OCI-LY1 (cell line): ENCODE measurements around the gene PTGIS.

Source experiments
- H2AFZ ChIP-seq: fragments of 200-600 bp; sonication (generic), shearing (Covaris generic); 2 replicates; pipeline ENCODE4 v1.6.0; 2014; ENCODE audit warnings: antibody characterized with exemption, mild to moderate bottlenecking, low read length
- H3F3A ChIP-seq: fragments of 200-600 bp; sonication (generic), shearing (Covaris generic); 2 replicates; pipeline ENCODE4 v1.6.0; 2014; ENCODE audit warnings: mild to moderate bottlenecking, antibody characterized with exemption, low read length, moderate library complexity; ENCODE audit not compliant: insufficient read depth
- H3K27ac ChIP-seq: fragments of 200-600 bp; sonication (generic); 2 replicates; pipeline ENCODE4 v1.5.1; 2014; ENCODE audit warnings: low read length, mixed run types, mild to moderate bottlenecking, low read depth; ENCODE audit not compliant: poor library complexity, severe bottlenecking
- H3K27me3 ChIP-seq: fragments of 200-600 bp; sonication (generic); 2 replicates; pipeline ENCODE4 v1.6.0; 2014; ENCODE audit warnings: antibody characterized with exemption, mild to moderate bottlenecking, low read length, moderate library complexity; ENCODE audit not compliant: insufficient read depth
- H3K36me3 ChIP-seq: fragments of 200-600 bp; sonication (generic); 2 replicates; pipeline ENCODE4 v1.6.1; 2014; ENCODE audit warnings: mild to moderate bottlenecking, antibody characterized with exemption, low read length, moderate library complexity, mixed read lengths; ENCODE audit not compliant: insufficient read depth
- H3K4me1 ChIP-seq: fragments of 200-600 bp; sonication (generic); 2 replicates; pipeline ENCODE4 v1.5.1; 2014; ENCODE audit warnings: mild to moderate bottlenecking, low read length, moderate library complexity; ENCODE audit not compliant: insufficient read depth, severe bottlenecking
- H3K4me2 ChIP-seq: fragments of 200-600 bp; sonication (generic), shearing (Covaris generic); 2 replicates; pipeline ENCODE4 v1.6.1; 2014; ENCODE audit warnings: low read length
- H3K4me3 ChIP-seq: fragments of 200-600 bp; sonication (generic); 2 replicates; pipeline ENCODE4 v1.5.1; 2014; ENCODE audit warnings: low read length, low read depth, mild to moderate bottlenecking, mixed read lengths; ENCODE audit not compliant: poor library complexity, severe bottlenecking
- H3K79me2 ChIP-seq: fragments of 200-600 bp; shearing (Covaris generic); 2 replicates; pipeline ENCODE4 v1.6.1; 2016; ENCODE audit warnings: mixed run types, low read length, mixed read lengths; ENCODE audit not compliant: insufficient read depth
- H3K9ac ChIP-seq: fragments of 200-600 bp; sonication (generic), shearing (Covaris generic); 2 replicates; pipeline ENCODE4 v1.6.1; 2014; ENCODE audit warnings: mild to moderate bottlenecking, low read length, mixed read lengths
- H3K9me2 ChIP-seq: fragments of 200-600 bp; sonication (generic), shearing (Covaris generic); 2 replicates; pipeline ENCODE4 v1.6.1; 2014; ENCODE audit warnings: low read depth, mild to moderate bottlenecking, low read length, mixed read lengths
- H3K9me3 ChIP-seq: fragments of 200-600 bp; shearing (Covaris generic); 2 replicates; pipeline ENCODE4 v1.6.1; 2014; ENCODE audit warnings: low read length, mixed read lengths
- H4K20me1 ChIP-seq: fragments of 200-600 bp; sonication (generic), shearing (Covaris generic); 2 replicates; pipeline ENCODE4 v1.6.0; 2016; ENCODE audit warnings: mild to moderate bottlenecking, low read length; ENCODE audit not compliant: insufficient read depth
- CTCF ChIP-seq: fragments of 200-600 bp; sonication (generic), shearing (Covaris generic); IDR thresholded peaks from 2 replicates; pipeline ENCODE4 v1.5.1; 2017; ENCODE audit warnings: mild to moderate bottlenecking, antibody characterized with exemption, low read length, moderate library complexity, mixed read lengths
- EZH2 ChIP-seq: fragments of 200-600 bp; sonication (generic), shearing (Covaris generic); IDR thresholded peaks from 2 replicates; pipeline ENCODE4 v1.8.0; 2017; ENCODE audit warnings: borderline replicate concordance, mixed run types, mild to moderate bottlenecking, antibody characterized with exemption, low read length, moderate library complexity, mixed read lengths

Gene PTGIS

GRCh38 chr20:49508435-49509199 is 59.3 kb downstream of the PTGIS start:
- Histone ChIP-seq H3K36me3 (no peaks in the 10 kb centered on the region), H3F3A (no peaks in the 10 kb centered on the region), H3K79me2 (no peaks in the 10 kb centered on the region), H3K4me1 (no peaks in the 10 kb centered on the region), H3K27me3 (peaks cover 6% of the 10 kb centered on the region; the same call in 1 of the 2 replicates), H3K4me2 (no peak overlapping the region), H3K9me3 (no peaks in the 10 kb centered on the region), H3K9ac (no peak overlapping the region), H3K27ac (no peak overlapping the region), H4K20me1 (no peaks in the 10 kb centered on the region), H3K4me3 (no peak overlapping the region), H3K9me2 (no peaks in the 10 kb centered on the region), H2AFZ (no peak overlapping the region)
- TF ChIP-seq EZH2: no peak
- TF ChIP-seq CTCF: peak; percentile 71; the same call in 1 of the 2 replicates

- H3K79me2 ChIP-seq: no peaks in the 10 kb centered on the region
- H3K4me3 ChIP-seq: no peak overlapping the region
- H3K36me3 ChIP-seq: no peaks in the 10 kb centered on the region
- no peaks in the 10 kb centered on the region for H3K9me2 ChIP-seq
- H3F3A ChIP-seq: no peaks in the 10 kb centered on the region
- peaks cover 3% of the 10 kb centered on the region; the same call in 1 of the 2 replicates for H3K27me3 ChIP-seq
- no peaks in the 10 kb centered on the region for H4K20me1 ChIP-seq
- no peak overlapping the region for H2AFZ ChIP-seq
- H3K27ac ChIP-seq: no peak overlapping the region
- H3K9ac ChIP-seq: no peak overlapping the region
- H3K9me3 ChIP-seq: no peaks in the 10 kb centered on the region
- H3K4me1 ChIP-seq: no peaks in the 10 kb centered on the region
- no peak overlapping the region for H3K4me2 ChIP-seq
- TF ChIP-seq EZH2: no peak
- no peak for TF ChIP-seq CTCF
These were observed 60.0 kb downstream of the PTGIS start for GRCh38 chr20:49507741-49508434.

- no peaks in the 10 kb centered on the region for H3K9me3 ChIP-seq
- H3K9me2 ChIP-seq: no peaks in the 10 kb centered on the region
- no peak overlapping the region for H3K4me2 ChIP-seq
- no peaks in the 10 kb centered on the region for H3K4me1 ChIP-seq
- H3K79me2 ChIP-seq: no peaks in the 10 kb centered on the region
- no peaks in the 10 kb centered on the region for H3F3A ChIP-seq
- H3K9ac ChIP-seq: no peak overlapping the region
- no peaks in the 10 kb centered on the region for H3K36me3 ChIP-seq
- H2AFZ ChIP-seq: no peak overlapping the region
- TF ChIP-seq EZH2 (no peak), CTCF (no peak)
- H3K4me3 ChIP-seq: no peak overlapping the region
- H4K20me1 ChIP-seq: no peaks in the 10 kb centered on the region
- H3K27ac ChIP-seq: no peak overlapping the region
- peaks cover 3% of the 10 kb centered on the region; the same call in 1 of the 2 replicates for H3K27me3 ChIP-seq
These were observed 62.4 kb downstream of the PTGIS start for GRCh38 chr20:49505518-49505917.
